ENCODE data around the gene CPED1.

- TF ChIP-seq, protein P1, sequence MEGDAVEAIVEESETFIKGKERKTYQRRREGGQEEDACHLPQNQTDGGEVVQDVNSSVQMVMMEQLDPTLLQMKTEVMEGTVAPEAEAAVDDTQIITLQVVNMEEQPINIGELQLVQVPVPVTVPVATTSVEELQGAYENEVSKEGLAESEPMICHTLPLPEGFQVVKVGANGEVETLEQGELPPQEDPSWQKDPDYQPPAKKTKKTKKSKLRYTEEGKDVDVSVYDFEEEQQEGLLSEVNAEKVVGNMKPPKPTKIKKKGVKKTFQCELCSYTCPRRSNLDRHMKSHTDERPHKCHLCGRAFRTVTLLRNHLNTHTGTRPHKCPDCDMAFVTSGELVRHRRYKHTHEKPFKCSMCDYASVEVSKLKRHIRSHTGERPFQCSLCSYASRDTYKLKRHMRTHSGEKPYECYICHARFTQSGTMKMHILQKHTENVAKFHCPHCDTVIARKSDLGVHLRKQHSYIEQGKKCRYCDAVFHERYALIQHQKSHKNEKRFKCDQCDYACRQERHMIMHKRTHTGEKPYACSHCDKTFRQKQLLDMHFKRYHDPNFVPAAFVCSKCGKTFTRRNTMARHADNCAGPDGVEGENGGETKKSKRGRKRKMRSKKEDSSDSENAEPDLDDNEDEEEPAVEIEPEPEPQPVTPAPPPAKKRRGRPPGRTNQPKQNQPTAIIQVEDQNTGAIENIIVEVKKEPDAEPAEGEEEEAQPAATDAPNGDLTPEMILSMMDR (IDR thresholded peaks at IDR 0.05; ENCODE audit: low read length), result no peak
- no peak for TF ChIP-seq EZH2 (IDR thresholded peaks at IDR 0.05; ENCODE audit: borderline replicate concordance, low read length)
Observed at GRCh38 chr7:120951309-120951699, 37.2 kb upstream of the CPED1 start.

Data from OCI-LY1 (cell line).